Gastroesophageal sphincter (tissue), 4 donors: ENCODE measurements around the gene ITGA7. TPM values are rescaled to one million over a fixed set of nuclear protein-coding genes. Genes with fewer than 3 reads are reported as not detected.

Source experiments
- ATAC-seq: fragments of 150-250 bp; one replicate; pipeline ENCODE4 v1.9.1; 2016; ENCODE audit warnings: mild to moderate bottlenecking, moderate library complexity
- H3K27ac ChIP-seq, 4 donors: fragments of 200-600 bp; sonication (generic) in 3 of 4; 1 replicate in 3 of 4; 2 replicates in 1 of 4; pipeline ENCODE4 v1.5.1; 2016 to 2019
- H3K27me3 ChIP-seq: fragments of 200-600 bp; sonication (generic); one replicate; pipeline ENCODE4 v1.5.1; 2019
- H3K36me3 ChIP-seq, 2 donors: fragments of 200-600 bp; sonication (generic); one replicate each; pipeline ENCODE4 v1.5.1; 2019; ENCODE audit warnings: control low read depth in 1 of 2
- H3K4me1 ChIP-seq, 3 donors: fragments of 200-600 bp; sonication (generic); 1 replicate in 2 of 3; 2 replicates in 1 of 3; pipeline ENCODE4 v1.5.1; 2016 to 2019; ENCODE audit warnings: control low read depth in 2 of 3
- H3K4me3 ChIP-seq, 2 donors: fragments of 200-600 bp; sonication (generic); one replicate each; pipeline ENCODE4 v1.5.1; 2019; ENCODE audit warnings: mild to moderate bottlenecking in 1 of 2, moderate library complexity in 1 of 2
- H3K9me3 ChIP-seq, 3 donors: fragments of 200-600 bp; sonication (generic); one replicate each; pipeline ENCODE4 v1.5.1; 2017 to 2019; ENCODE audit warnings: control low read depth in 2 of 3
- CTCF ChIP-seq, 4 experiments: fragments of 200-600 bp in 2 of 4; fragments of 450-650 bp in 2 of 4; sonication (generic) in 1 of 4; IDR thresholded peaks; one replicate each; pipeline ENCODE4 v1.5.1; 2017 to 2019; ENCODE audit warnings: antibody characterized with exemption in 4 of 4, mild to moderate bottlenecking in 2 of 4, moderate library complexity in 2 of 4
- EP300 ChIP-seq: sonication (generic); formaldehyde crosslinking; IDR thresholded peaks from one replicate; pipeline ENCODE4 v1.6.1; 2017; ENCODE audit warnings: antibody characterized with exemption, mild to moderate bottlenecking
- POLR2A ChIP-seq, 2 donors: fragments of 450-650 bp; IDR thresholded peaks; one replicate each; pipeline ENCODE4 v1.6.1; 2017; ENCODE audit warnings: antibody characterized with exemption in 2 of 2, mild to moderate bottlenecking in 2 of 2, moderate library complexity in 1 of 2
- POLR2AphosphoS5 ChIP-seq: sonication (generic); formaldehyde crosslinking; IDR thresholded peaks from one replicate; pipeline ENCODE4 v1.6.1; 2017; ENCODE audit warnings: antibody characterized with exemption
- WGBS, 2 donors: methylation state at CpG; one replicate each; pipeline ENCODE4 v1.1.5; 2018; ENCODE audit warnings: low coverage in 1 of 2; 5-methylcytosine and 5-hydroxymethylcytosine counted together
- total RNA-seq, 4 donors: library from RNA; depleted of rRNA; stranded (reverse); fragments of >200 nt; gene quantifications; one replicate each; pipeline ENCODE4 v1.1.0, GENCODE V29; 2016

The ITGA7 gene
- total RNA-seq, 4 donors from 2014 or later: 143 to 260 (median 182) TPM

- H3K27ac ChIP-seq: no peak overlapping the region
These were observed 65.4 kb downstream of the ITGA7 start for GRCh38 chr12:55642267-55642666.

GRCh38 chr12:55641595-55641994, 66.1 kb downstream of the ITGA7 start:
- Histone ChIP-seq H3K4me1 (peaks cover 0 to 7% (median 0%) of the 10 kb centered on the region in 3 donors), H3K4me3 (no peak overlapping the region), H3K27me3 (no peaks in the 10 kb centered on the region), H3K36me3 (no peaks in the 10 kb centered on the region), H3K9me3 (no peaks in the 10 kb centered on the region), H3K27ac (no peak overlapping the region)
- no peak for ATAC-seq
- 33 to 63% methylated on average over 2 to 5 of the region's 7 CpGs for WGBS, 2 donors
- no peak for TF ChIP-seq EP300
- TF ChIP-seq POLR2AphosphoS5: no peak
- TF ChIP-seq CTCF (IDR thresholded peaks at IDR 0.05): no peak
- TF ChIP-seq POLR2A (IDR thresholded peaks at IDR 0.05): no peak

More at GRCh38 chr12:55642267-55642666, 65.4 kb downstream of the ITGA7 start:
- TF ChIP-seq CTCF (IDR thresholded peaks at IDR 0.05): no peak
- no peak for TF ChIP-seq POLR2A (IDR thresholded peaks at IDR 0.05)
- TF ChIP-seq EP300: no peak
- TF ChIP-seq POLR2AphosphoS5: no peak
- Histone ChIP-seq H3K4me3 (no peak overlapping the region), H3K4me1 (peaks cover 0 to 7% (median 0%) of the 10 kb centered on the region in 3 donors), H3K27me3 (no peaks in the 10 kb centered on the region), H3K9me3 (no peaks in the 10 kb centered on the region), H3K36me3 (no peaks in the 10 kb centered on the region)
- ATAC-seq: no peak
- 0 to 48% methylated on average over 1 to 2 of the region's 2 CpGs for WGBS, 2 donors

- no peaks in the 10 kb centered on the region for H3K9me3 ChIP-seq
- no peaks in the 10 kb centered on the region for H3K27me3 ChIP-seq
- no peak for TF ChIP-seq POLR2A (IDR thresholded peaks at IDR 0.05)
- no peak for TF ChIP-seq POLR2AphosphoS5
- TF ChIP-seq CTCF (IDR thresholded peaks at IDR 0.05): no peak
- no peak for TF ChIP-seq EP300
- H3K36me3 ChIP-seq: no peaks in the 10 kb centered on the region
- 0 to 82% methylated on average over 1 to 8 of the region's 15 CpGs for WGBS, 2 donors
- no peak overlapping the region for H3K4me3 ChIP-seq
- no peak overlapping the region for H3K27ac ChIP-seq
- no peaks in the 10 kb centered on the region for H3K4me1 ChIP-seq
- ATAC-seq: no peak
These were observed 70.2 kb downstream of the ITGA7 start for GRCh38 chr12:55637467-55637866.

- Histone ChIP-seq H3K36me3 (no peaks in the 10 kb centered on the region), H3K4me1 (no peaks in the 10 kb centered on the region), H3K27me3 (no peaks in the 10 kb centered on the region), H3K9me3 (no peaks in the 10 kb centered on the region), H3K27ac (no peak within 1 kb of the TSS), H3K4me3 (no peak within 1 kb of the TSS)
- TF ChIP-seq POLR2A (IDR thresholded peaks at IDR 0.05) (no peak), EP300 (no peak), POLR2AphosphoS5 (no peak), CTCF (IDR thresholded peaks at IDR 0.05) (no peak)
- no peak for ATAC-seq
- 42 to 92% methylated on average over 2 to 5 of the region's 6 CpGs for WGBS, 2 donors
These were observed 70.9 kb downstream of the ITGA7 start, which contains the start of gene OR10P1 for GRCh38 chr12:55636853-55637252. OR10P1 (plus strand) TSS chr12:55636892; CDS start chr12:55636892, 0 bp downstream.

GRCh38 chr12:55636116-55636655, 71.5 kb downstream of the ITGA7 start:
- H3K4me3 ChIP-seq: no peak overlapping the region
- no peaks in the 10 kb centered on the region for H3K27me3 ChIP-seq
- no peaks in the 10 kb centered on the region for H3K9me3 ChIP-seq
- H3K4me1 ChIP-seq: no peaks in the 10 kb centered on the region
- WGBS, 2 donors: 87 to 95% methylated on average over 2 to 6 of the region's 6 CpGs
- no peak overlapping the region for H3K27ac ChIP-seq
- no peak for TF ChIP-seq POLR2AphosphoS5
- no peak for TF ChIP-seq CTCF (IDR thresholded peaks at IDR 0.05)
- TF ChIP-seq EP300: no peak
- no peak for TF ChIP-seq POLR2A (IDR thresholded peaks at IDR 0.05)
- ATAC-seq: no peak
- H3K36me3 ChIP-seq: no peaks in the 10 kb centered on the region
